Myocyte (in vitro differentiated cells): Measurements from ENCODE around the gene DNAI7. TPM values are rescaled to one million over a fixed set of nuclear protein-coding genes. Genes with fewer than 3 reads are reported as not detected.
A peak's percentile ranks its signal among the peaks of the same experiment; 100 is the strongest.

Experiments used
- DNase-seq: peaks from one replicate; pipeline ENCODE4 v3.0.0-alpha.2; 2012; ENCODE audit warnings: low read depth
- total RNA-seq: library from RNA; depleted of rRNA; stranded (reverse); fragments of >200 nt; gene quantifications from 2 replicates; pipeline ENCODE4 v1.2.3, GENCODE V29; 2014

The DNAI7 gene
- total RNA-seq, 1 donor from 2014 or later, result 0.19 TPM

GRCh38 chr12:25106818-25107217 lies 88.1 kb downstream of the DNAI7 start:
- no peak for DNase-seq

GRCh38 chr12:25102402-25102801 lies 92.6 kb downstream of the DNAI7 start:
- DNase-seq, result no peak

GRCh38 chr12:25101092-25101445 lies 93.9 kb downstream of the DNAI7 start:
- no peak for DNase-seq

GRCh38 chr12:25100194-25101091 lies 94.5 kb downstream of the DNAI7 start:
- DNase-seq, result no peak

- no peak for DNase-seq
These were observed 96.0 kb downstream of the DNAI7 start for GRCh38 chr12:25099010-25099409.

GRCh38 chr12:25089738-25090137 lies 105.2 kb downstream of the DNAI7 start:
- DNase-seq, result no peak

- no peak for DNase-seq
These were observed 107.4 kb downstream of the DNAI7 start for GRCh38 chr12:25087596-25087995.

GRCh38 chr12:25084816-25085215 lies 110.1 kb downstream of the DNAI7 start:
- peak; percentile 8 for DNase-seq

- no peak for DNase-seq
These were observed 111.7 kb downstream of the DNAI7 start for GRCh38 chr12:25083211-25083610.

- DNase-seq, result no peak
These were observed 112.3 kb downstream of the DNAI7 start for GRCh38 chr12:25082628-25083027.

- no peak for DNase-seq
These were observed 115.6 kb downstream of the DNAI7 start for GRCh38 chr12:25079393-25079792.

- no peak for DNase-seq
These were observed 120.0 kb downstream of the DNAI7 start for GRCh38 chr12:25074954-25075353.

- DNase-seq, result no peak
These were observed 120.8 kb downstream of the DNAI7 start for GRCh38 chr12:25074113-25074512.

GRCh38 chr12:25072906-25073650 lies 121.9 kb downstream of the DNAI7 start:
- DNase-seq, result no peak

GRCh38 chr12:25071366-25071765 lies 123.6 kb downstream of the DNAI7 start:
- DNase-seq, result peak; percentile 2

GRCh38 chr12:25069224-25069623 lies 125.7 kb downstream of the DNAI7 start:
- DNase-seq, result peak; percentile 4

- no peak for DNase-seq
These were observed 129.9 kb downstream of the DNAI7 start for GRCh38 chr12:25065035-25065434.

- DNase-seq, result no peak
These were observed 130.9 kb downstream of the DNAI7 start for GRCh38 chr12:25063873-25064628.

GRCh38 chr12:25058658-25059058 lies 136.3 kb downstream of the DNAI7 start:
- DNase-seq, result no peak
